Measurements from ENCODE around the gene P4HA3.
A peak's percentile ranks its signal among the peaks of the same experiment; 100 is the strongest.
"Not testable (repeated sequence)": the region's sequence is repeated elsewhere in the genome, so short reads cannot be mapped to it uniquely, and the experiment has no call there.

Gene P4HA3

DNA sequence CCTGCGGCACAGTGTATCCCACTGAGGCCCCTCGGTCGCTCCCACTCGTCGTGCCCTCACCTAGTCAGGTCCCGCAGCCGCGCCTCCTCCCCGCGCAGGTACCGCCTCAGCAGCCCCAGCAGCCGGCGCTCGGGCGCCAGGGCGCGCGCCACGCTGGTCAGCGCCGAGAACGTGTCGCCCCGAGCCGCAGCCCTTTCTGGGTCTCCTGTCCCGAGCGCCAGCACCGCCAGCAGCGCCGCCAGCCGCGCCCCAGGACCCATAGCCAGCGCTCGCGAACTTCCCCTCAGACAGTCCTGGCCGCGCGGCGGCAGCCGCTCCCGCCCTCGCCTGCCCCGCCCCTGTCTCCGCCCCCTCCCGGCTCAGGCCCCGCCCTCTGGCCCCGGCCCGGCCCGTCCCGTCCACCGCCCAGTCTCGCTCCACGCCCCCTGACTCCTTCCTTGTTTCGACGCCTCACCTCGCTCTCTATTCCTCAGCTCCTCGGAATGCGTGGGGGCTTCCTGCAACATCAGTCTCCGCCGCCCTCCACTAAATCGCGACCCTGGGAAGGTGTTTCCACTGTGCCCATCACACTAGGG lies at the start of gene P4HA3:
P4HA3 (minus strand) TSS at position 289 of the 575 bp plus-strand sequence; CDS start at position 260, 29 bp downstream.
- peak; percentile 27 for DNase-seq

DNA sequence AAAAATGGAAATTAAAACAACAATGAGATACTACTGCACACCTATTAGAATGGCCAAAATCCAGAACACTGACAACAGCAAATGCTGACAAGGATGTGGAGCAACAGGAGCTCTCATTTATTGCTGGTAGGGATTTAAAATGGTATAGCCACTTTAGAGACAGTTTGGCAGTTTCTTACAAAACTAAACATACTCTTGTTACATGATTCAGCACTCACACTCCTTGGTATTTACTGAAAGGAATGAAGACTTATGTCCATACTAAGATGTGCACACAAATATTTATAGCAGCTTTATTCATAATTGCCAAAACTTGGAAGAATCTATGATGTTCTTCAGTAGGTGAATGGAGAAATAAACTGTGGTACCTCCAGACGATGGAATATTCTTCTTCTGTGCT lies 46.0 kb upstream of the P4HA3 start:
- DNase-seq, result no peak

DNA sequence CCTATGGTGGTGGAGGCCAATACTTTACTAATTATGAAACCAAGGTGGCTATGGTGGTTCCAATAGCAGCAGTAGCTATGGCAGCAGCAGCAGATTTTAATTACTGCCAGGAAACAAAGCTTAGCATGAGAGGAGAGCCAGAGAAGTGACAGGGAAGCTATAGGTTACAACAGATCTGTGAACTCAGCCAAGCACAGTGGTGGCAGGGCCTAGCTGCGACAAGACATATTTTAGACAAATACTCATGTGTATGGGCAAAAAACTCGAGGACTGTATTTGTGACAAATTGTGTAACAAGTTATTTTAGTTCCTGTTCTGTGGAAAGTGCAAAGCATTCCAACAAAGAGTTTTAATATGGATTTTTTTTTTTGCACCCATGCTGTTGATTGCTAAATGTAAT lies 44.2 kb upstream of the P4HA3 start:
- no peak for DNase-seq

DNA sequence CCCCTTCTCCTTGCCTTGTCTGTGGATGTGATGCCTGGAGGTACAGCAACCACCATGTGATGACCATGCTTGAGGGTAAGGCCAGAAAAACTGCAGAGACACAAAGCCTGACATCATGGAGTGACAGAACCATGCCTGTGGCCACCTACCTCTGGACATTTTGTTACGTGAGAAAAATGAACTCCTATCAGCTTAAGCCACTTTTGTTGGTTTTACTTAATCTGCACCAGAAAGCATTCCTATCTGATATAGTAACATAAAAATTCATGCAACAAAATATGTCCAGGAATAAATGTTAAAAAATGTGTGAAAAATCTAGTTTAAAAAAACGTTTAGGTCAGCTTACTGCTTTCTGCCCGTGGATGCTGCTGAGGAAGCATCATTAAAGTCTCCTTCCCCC lies 42.6 kb upstream of the P4HA3 start:
- DNase-seq, result no peak

DNA sequence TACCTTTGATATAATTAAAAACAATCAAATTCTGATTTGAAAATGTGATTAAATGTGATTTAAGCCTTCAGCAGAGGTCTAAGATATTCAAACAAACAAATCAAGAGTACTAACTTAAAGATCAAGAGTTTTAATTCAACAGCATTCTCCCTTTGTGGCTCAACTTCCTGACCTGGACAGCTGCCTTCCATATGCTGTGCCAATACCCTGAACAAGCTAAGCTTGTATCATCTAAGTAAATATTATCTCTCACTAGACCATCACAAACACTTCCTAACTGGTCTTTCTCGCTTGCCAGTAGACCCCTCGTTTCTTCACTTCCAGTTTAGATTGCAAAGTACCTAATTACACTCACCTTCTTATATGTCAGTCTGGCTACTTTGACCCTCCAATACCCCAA lies 35.9 kb upstream of the P4HA3 start:
- DNase-seq, result no peak

DNA sequence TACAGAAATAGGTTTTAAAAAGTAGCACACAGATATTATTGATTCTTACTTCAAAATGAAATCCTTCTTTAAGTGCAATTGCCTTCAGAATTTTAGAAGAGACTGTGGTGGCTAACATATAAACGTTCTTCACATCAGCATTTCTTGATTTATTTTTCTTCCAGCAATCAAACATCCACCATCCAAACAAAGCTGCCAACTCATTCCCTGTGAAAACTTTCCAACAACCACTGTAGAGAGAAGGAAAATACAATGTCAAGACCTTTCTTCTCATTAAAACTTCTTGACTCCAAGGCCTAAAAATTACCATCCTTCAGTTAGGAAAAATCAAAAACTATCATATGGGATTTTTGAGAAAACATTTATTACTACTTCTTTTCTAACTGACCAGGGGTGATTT lies 34.0 kb upstream of the P4HA3 start:
- no peak for DNase-seq

DNA sequence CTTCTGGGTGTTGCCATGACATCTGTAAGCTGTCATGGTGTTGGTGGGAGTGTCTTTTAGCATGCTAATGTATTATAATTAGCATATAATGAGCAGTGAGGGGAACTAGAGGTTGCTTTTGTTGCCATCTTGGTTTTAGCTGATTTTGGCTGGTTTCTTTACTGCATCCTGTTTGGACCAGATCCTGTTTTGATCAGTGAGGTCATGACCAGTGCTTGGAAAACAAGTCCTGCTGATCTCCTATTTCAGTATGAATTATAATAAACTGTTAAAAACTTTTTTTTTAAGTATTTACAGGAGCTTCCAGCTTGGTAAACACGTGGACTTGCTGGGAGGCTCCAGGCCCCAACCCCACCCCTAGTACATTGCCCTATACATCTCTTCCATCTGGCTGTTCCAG lies 30.5 kb upstream of the P4HA3 start:
- no peak for DNase-seq

DNA sequence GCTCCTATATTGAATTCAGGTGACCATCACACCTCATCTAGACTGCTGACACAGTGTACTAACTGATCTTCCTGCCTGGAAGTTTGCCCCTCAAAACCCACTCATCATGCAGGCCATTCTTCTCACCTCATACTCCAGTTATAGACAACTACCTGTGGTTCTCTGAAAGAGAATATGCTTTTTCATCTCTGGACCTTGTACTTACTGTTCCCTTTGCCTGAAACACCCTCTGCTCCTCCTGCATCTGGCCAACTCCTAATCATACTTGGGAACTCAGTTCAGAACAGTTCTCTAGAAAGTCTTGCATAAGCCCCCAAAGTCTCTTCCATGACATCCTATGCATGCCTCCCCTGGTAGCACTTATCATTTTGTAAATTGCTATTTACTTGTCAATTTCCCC lies 28.2 kb upstream of the P4HA3 start:
- DNase-seq, result no peak

DNA sequence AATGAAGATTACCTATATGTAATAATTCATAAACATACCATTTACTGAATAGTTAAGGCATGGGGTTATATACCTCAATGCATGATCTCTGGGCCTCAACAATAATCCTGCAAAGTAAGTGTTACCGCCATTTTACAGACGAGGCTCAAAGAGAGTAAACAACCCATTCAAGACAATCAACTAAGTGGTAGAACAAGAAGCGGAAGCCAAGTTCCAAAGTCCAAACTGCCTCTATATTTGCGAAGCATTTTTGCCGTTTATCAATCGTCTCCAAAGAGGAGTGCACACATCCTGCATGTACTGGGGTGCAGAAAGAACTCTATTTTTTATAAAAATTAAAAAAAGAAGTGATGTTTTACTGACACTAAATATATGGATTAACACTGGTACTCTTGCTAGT lies 27.5 kb upstream of the P4HA3 start:
- no peak for DNase-seq

DNA sequence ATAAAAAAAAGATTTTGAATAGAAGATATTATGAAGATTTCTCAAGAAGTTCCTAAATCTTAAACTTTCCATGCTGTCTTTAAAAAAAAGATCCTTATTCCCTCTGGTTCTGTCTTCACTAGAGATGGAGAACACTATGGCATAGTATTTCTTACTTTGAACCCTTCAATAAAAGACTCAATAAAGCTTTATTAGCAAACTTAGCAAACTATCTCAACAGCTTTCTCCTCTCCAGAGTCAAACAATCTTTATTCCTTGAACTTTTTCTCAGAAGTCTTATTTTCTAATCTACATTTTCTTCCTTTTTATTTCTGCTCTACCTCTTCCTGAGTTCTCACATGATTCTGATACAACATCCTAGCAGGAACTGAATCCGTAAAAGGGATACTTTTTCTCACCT lies 21.8 kb upstream of the P4HA3 start:
- DNase-seq, result no peak

DNA sequence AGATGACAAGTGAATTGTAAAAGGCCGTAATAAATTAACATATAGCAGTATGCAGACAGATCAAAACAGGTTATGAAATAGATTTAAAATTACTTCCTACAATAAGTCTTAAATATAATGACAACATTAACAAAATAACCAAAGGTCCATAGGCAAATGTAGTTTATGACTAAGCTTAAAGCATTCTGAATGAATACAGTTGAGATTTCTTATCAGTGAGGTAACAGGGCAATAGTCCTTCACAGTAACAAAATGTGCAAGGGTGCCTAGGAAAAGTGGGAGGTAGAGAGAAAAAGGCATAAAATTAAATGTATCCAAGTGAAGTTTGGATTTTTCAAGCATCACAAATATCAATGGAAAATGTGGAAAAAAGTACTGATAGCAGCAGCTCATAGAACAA lies 20.9 kb upstream of the P4HA3 start:
- DNase-seq, result no peak

DNA sequence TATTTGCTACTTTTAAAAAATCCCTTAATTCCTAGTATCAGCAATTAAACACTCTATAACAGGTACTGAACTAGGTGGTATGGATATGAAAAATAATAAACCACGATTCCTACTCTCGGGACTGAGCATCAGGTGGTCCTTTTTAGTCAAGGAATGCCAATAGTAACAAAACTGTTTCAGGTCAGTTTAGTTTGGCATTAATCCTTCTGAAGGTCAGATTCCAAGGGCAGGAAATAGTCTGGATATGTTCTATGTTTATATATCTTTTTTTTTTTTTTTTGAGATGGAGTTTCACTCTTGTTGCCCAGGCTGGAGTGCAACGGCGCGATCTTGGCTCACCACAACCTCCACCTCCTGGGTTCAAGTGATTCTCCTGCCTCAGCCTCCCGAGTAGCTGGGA lies 19.6 kb upstream of the P4HA3 start:
- DNase-seq, result not testable (repeated sequence)

DNA sequence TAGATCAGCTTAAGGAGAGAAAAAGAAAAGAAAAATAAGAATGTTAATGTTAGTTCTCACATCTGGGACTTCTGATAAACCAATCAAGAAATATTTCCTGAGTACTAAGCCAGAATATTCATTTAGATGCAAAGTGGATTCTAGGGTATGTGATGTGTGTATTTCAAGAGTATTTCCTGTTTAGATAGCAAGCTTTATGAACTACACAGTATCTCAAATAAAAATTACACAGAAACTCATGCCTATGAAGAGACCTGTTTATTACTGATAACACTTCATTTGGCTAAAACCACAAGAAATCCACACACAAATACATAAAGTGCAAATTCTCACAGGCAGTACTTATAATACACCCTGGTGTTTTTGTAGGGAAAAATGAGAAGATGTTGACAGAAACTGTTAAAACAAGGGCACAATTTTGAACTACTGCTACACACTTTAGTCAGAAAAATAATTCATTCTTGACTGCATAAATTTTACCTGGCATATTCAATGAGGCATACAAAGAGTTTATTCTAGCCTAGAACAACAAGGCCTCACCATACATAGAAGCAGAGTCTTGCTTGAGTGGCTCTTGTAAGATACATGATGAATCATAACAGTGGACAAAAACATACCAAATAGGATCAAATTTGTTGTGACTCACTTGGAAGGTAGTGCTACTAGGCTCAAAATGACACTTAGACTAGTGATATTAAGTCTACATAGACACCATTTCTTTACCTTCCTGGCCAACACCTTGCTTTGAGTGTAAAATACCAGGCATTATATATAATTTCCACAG lies 18.8 kb upstream of the P4HA3 start:
- no peak for DNase-seq

DNA sequence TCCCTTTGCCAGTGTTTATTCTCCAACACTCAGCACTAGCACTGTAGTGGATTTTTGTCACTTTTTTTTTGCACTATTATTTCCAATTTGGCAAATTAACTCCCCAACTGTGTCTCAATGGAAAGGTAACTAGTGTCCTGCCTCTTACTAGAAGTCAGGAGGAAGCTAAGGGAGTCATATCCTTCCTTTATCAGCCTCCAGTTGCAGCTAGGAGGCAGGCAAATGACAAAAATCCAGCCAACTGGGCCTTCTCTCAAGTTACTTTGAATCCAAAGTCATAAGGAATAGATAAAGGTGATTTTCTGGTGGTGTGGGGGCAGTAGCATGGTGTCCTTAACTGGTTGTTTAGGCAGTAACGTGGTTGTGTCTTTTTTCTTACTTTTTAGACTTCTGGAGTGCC lies 15.6 kb upstream of the P4HA3 start:
- no peak for DNase-seq

DNA sequence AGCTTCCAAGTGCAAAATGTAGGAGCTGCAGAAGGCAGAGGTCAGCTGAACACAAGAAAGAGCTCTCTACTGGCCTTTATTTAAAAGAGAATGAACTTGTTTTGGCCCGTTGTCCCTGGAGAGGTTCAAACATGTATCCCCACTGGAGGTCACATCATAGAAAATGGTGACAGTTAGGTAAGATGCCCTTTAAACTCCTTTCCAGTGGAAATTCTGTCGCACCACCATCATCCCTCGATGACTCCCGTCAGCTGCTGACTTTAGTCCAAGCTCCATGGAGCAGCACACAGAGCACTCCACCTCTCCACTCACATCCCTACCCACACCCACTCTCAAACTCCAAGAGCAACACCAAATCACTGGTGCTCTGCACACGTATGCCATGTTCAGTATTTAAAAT lies 15.2 kb upstream of the P4HA3 start:
- DNase-seq, result no peak

DNA sequence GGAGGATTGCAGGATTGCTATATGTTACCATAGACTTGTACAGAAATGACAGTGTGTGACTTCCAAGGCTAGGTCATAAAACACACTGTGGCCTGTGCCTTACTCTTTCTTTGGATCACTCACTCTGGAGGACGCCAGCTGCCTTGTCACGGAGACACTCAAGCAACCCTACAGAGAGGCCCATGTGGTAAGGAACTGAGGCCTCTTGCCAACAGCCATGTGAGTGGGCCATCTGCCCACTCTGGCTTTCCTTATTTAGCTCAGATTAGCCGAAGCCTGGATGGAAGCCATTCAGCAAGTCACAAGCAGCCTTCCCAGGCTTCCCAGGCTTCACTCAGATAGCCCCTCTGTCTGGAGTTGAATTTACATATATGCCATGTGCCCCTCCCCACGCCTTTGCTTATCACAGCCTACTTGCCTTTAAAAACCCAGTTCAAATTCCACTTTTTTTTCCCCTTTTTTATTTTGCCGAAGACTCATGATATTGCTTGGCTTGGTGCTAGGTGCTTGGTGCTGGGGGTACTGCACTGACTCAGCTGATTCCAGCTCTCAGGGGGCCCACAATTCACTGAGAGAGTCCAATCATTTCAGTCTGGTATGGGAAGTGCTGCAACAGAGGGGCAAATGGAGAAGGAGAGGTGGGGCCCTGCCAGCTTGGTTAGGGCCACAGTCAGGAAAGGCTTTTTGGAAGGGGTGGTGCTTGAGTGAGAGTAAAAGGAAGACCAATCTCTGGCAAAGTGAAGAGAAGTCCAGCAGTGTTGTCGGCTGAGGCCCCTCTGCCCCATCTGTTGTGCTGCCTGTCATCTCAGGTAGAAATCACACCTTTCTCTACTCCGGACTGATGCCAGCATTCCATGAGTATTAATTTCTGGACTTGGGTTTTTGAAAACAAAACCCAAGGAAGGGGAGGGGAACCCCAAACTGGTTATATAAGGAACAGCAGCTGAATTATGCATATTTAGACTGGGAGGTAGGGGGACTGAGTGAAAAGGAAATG lies 14.5 kb upstream of the P4HA3 start:
- no peak for DNase-seq

DNA sequence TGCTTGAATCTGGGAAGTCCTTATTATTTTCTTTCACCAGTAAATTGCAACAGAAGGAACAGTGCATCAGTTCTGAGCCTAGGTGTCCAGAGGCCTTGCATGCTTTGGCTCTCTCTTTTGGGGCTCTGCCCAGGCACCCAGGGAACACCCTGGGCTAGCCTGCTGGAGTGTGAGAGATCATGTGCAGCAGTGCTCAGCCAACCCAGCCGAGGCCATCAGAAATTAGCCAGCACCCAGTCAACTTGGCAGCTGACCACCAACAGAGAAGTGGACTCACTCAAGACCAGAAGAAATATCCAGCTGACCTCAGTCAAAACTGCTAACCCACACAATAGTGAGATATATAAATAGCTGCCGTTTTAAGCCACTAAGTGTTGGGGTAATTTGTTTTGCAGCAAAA lies 11.2 kb upstream of the P4HA3 start:
- DNase-seq, result no peak

DNA sequence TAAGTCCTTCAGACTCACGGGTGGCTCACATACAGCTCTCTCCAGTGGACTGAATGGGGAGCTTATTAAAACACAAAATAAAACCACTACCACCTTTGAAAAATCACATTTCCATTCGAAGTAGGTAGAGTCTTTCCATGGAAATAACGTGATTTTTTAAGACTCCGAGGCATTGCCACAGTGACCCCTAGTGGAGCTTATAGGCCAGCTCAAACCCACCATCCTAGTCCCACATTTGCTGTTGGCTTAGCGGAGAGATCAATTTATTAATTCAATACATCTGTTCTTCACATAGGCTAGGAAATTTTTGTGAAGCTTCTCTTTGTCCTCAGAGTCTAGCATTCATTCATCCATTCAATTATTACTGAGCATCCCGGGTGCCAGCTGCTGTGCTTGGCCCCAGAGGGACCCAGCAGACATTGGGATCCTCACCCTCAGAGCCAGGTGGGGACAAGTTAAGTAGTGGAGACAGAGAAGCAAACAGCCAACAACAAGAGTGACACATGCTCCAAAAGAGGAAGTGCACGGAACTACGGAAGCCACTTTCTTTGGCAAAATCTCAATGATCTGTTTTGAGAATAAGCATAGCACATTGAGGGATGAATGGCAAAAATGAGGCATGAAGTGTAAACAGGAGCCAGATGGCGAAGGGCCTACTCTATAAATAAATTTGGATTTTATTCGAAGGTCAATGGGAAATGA lies 10.2 kb upstream of the P4HA3 start:
- DNase-seq, result no peak

DNA sequence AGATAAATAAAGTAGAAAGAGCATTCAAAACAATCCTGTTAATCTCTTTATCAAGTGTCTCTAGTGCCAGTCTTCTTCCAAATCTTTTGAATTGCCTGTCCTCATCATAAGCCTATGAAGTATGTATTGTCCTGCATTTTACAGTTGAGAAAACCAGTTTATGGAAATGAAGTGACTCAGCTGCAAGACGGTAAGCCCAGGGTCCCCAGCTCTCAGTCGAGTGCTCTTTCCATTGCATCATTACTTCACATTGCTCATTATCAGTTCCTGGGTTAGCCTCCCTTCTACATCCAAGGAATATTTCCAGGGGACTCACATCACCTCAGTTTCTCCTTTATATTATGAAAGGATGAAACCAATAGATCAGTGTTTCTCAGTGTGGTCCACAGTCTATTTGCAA lies 9.1 kb upstream of the P4HA3 start:
- no peak for DNase-seq

DNA sequence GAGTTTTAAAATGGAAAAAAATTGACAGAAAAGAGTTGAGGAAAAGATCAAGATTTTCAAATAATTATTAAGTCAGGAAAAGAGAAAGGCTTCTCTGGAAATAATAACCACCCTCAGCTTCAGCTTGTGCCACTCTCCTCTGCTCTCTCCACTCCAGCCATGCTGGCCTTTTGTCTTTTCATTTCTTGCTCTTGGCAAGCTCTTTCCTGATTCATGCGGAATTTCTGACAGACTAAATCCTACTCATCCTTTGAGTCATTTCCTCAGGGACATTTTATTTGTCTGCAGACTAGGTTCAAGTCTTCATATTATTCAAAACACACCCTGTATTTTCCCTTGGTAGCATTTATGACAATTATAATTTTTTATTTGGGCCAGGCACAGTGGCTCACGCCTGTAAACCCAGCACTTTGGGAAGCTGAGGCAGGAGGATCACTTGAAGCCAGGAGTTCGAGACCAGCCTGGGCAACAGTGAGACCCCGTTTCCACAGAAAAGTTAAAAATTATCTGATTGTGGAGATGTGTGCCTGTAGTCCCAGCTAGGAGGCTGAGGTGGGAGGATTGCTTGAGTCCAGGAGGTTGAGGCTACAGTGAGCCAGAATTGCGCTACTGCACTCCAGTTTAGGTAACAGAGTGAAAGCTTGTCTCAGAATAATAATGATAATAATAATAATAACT lies 7.8 kb upstream of the P4HA3 start:
- DNase-seq, result no peak

DNA sequence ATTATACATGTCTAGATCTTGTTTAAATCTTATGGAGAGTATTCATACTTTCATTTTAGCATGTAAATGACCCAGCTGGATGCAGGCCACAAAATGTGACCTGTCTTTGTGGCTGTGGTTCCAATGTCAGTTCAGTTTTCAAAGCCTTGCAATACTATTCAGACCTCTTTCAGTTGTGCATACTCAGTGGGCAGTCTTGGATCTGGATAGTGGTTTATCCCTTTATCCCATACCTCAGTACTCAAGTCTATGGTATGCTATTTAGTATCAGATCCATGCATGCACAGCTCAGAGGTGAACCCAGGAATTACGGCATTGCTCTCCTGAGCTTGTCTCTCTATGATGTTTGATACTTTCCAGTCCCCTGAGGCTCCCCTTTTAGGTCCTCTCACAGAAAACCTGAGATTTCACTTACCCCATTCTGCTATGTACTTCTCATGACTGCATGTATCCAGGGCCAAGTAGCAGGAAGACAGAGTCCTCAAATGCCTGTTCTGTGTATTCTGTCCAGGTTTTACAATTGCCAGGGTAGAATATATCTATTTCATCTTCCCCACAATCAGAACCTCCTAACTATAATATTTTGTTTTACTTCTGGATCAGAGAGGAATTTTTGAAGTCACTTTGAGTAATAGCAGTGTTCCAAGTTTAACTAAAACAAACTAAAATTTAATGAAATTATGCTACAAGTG lies 6.9 kb upstream of the P4HA3 start:
- no peak for DNase-seq
